Mesendoderm (in vitro differentiated cells): ENCODE results near the gene MFAP2. TPM values are rescaled to one million over a fixed set of nuclear protein-coding genes. Genes with fewer than 3 reads are reported as not detected.

Source experiments
- DNase-seq: peaks from one replicate; pipeline ENCODE4 v3.0.0; 2013
- H2AK5ac ChIP-seq: 2 replicates; pipeline ENCODE4 v1.6.1; 2013; ENCODE audit warnings: low read length, inconsistent platforms
- H2BK120ac ChIP-seq: 2 replicates; pipeline ENCODE4 v1.6.1; 2013; ENCODE audit warnings: low read depth, mild to moderate bottlenecking, low read length, moderate library complexity, mixed read lengths
- H2BK15ac ChIP-seq: replicated peaks from 2 replicates; pipeline ENCODE4 v1.6.1; 2013; ENCODE audit warnings: low read depth, mild to moderate bottlenecking, moderate library complexity
- H2BK5ac ChIP-seq: 2 replicates; pipeline ENCODE4 v1.6.1; 2013; ENCODE audit warnings: low read length, inconsistent platforms
- H3K18ac ChIP-seq: 2 replicates; pipeline ENCODE4 v1.6.1; 2013; ENCODE audit warnings: mild to moderate bottlenecking, low read length, mixed read lengths
- H3K23ac ChIP-seq: one replicate; pipeline ENCODE4 v1.6.1; 2013; ENCODE audit warnings: low read length
- H3K27ac ChIP-seq: 2 replicates; pipeline ENCODE4 v1.5.1; 2013; ENCODE audit warnings: low read depth, mild to moderate bottlenecking, inconsistent platforms, low read length, moderate library complexity
- H3K27me3 ChIP-seq: 2 replicates; pipeline ENCODE4 v1.6.1; 2013; ENCODE audit warnings: low read length, control low read depth, mild to moderate bottlenecking, inconsistent platforms; ENCODE audit not compliant: insufficient read depth, poor library complexity
- H3K36me3 ChIP-seq: 2 replicates; pipeline ENCODE4 v1.6.1; 2013; ENCODE audit warnings: low read length, inconsistent platforms; ENCODE audit not compliant: control insufficient read depth, insufficient read depth
- H3K4ac ChIP-seq: one replicate; pipeline ENCODE4 v1.6.1; 2013; ENCODE audit warnings: low read depth, mild to moderate bottlenecking, low read length, moderate library complexity
- H3K4me1 ChIP-seq: 2 replicates; pipeline ENCODE4 v1.6.1; 2013; ENCODE audit warnings: low read depth, low read length, inconsistent platforms; ENCODE audit not compliant: control insufficient read depth
- H3K4me2 ChIP-seq: 2 replicates; pipeline ENCODE4 v1.6.1; 2013; ENCODE audit warnings: low read length
- H3K4me3 ChIP-seq: 2 replicates; pipeline ENCODE4 v1.5.1; 2013; ENCODE audit warnings: mild to moderate bottlenecking, low read length
- H3K56ac ChIP-seq: one replicate; pipeline ENCODE4 v1.6.1; 2013; ENCODE audit warnings: low read length
- H3K79me1 ChIP-seq: 2 replicates; pipeline ENCODE4 v1.6.1; 2013; ENCODE audit warnings: low read length, inconsistent platforms
- H3K79me2 ChIP-seq: 2 replicates; pipeline ENCODE4 v1.6.1; 2013; ENCODE audit warnings: mild to moderate bottlenecking, low read length; ENCODE audit not compliant: control insufficient read depth, insufficient read depth
- H3K9ac ChIP-seq: 2 replicates; pipeline ENCODE4 v1.6.1; 2013; ENCODE audit warnings: low read length, inconsistent platforms
- H4K5ac ChIP-seq: one replicate; pipeline ENCODE4 v1.6.1; 2013; ENCODE audit warnings: low read length
- H4K8ac ChIP-seq: one replicate; pipeline ENCODE4 v1.6.1; 2013; ENCODE audit warnings: low read depth, mild to moderate bottlenecking, control low read depth, low read length, moderate library complexity
- WGBS: extraction: QIAGEN DNeasy Blood & Tissue Kit; methylation state at CpG from one replicate; pipeline ENCODE4 v1.1.7; 2013; ENCODE audit warnings: low lambda C conversion rate, missing lambda C conversion rate; ENCODE audit not compliant: insufficient coverage; ENCODE audit errors: extremely low coverage; 5-methylcytosine and 5-hydroxymethylcytosine counted together
- polyA plus RNA-seq, 2 experiments: library from polyadenylated mRNA; stranded (reverse); fragments of 200-250 nt; gene quantifications; one replicate each; pipeline ENCODE4 v1.2.3, GENCODE V29; 2013

The MFAP2 gene
- polyA plus RNA-seq (2013, experiment 1 of 2): 137 TPM
- 141 TPM for polyA plus RNA-seq (2013, experiment 2 of 2)

GRCh38 chr1:16980473-16981268 is at the start of gene MFAP2:
MFAP2 (minus strand) TSS chr1:16980620; CDS start chr1:16978273, 2,347 bp downstream.
- H2BK5ac ChIP-seq: no peak within 1 kb of the TSS
- peak within 1 kb of the TSS; percentile 11 for H3K18ac ChIP-seq
- H2BK15ac ChIP-seq: peak within 1 kb of the TSS; percentile 21
- no CpG with 5 or more reads among the region's 53 CpGs for WGBS
- peak within 1 kb of the TSS; percentile 21 for H3K27ac ChIP-seq
- H4K8ac ChIP-seq: peak within 1 kb of the TSS; percentile 16
- peak within 1 kb of the TSS; percentile 79 for H3K4me2 ChIP-seq
- peak within 1 kb of the TSS; percentile 95 for H3K4ac ChIP-seq
- H3K27me3 ChIP-seq: no peaks in the 10 kb centered on the region
- peak; percentile 59 for DNase-seq
- no peak within 1 kb of the TSS for H2AK5ac ChIP-seq
- H3K36me3 ChIP-seq: no peaks in the 10 kb centered on the region
- peaks cover 10% of the 10 kb centered on the region for H3K79me1 ChIP-seq
- peak within 1 kb of the TSS; percentile 95 for H3K4me3 ChIP-seq
- H3K23ac ChIP-seq: no peak within 1 kb of the TSS
- peak within 1 kb of the TSS; percentile 92 for H3K56ac ChIP-seq
- H3K79me2 ChIP-seq: peaks cover 10% of the 10 kb centered on the region
- H4K5ac ChIP-seq: no peak within 1 kb of the TSS
- H3K4me1 ChIP-seq: peaks cover 2% of the 10 kb centered on the region
- peak within 1 kb of the TSS; percentile 90 for H3K9ac ChIP-seq
- H2BK120ac ChIP-seq: no peak within 1 kb of the TSS

GRCh38 chr1:17030206-17030605 is 49.8 kb upstream of the MFAP2 start:
- H3K4me3 ChIP-seq: no peak overlapping the region
- H3K9ac ChIP-seq: no peak overlapping the region
- no peak overlapping the region for H2BK15ac ChIP-seq
- no peaks in the 10 kb centered on the region for H3K79me2 ChIP-seq
- no peak overlapping the region for H3K27ac ChIP-seq
- WGBS: no CpG with 5 or more reads among the region's 4 CpGs
- H4K8ac ChIP-seq: no peak overlapping the region
- H2AK5ac ChIP-seq: no peak overlapping the region
- no peak overlapping the region for H3K4me2 ChIP-seq
- H3K36me3 ChIP-seq: peaks cover 13% of the 10 kb centered on the region
- H2BK5ac ChIP-seq: no peak overlapping the region
- no peaks in the 10 kb centered on the region for H3K4me1 ChIP-seq
- no peak overlapping the region for H2BK120ac ChIP-seq
- H3K56ac ChIP-seq: no peak overlapping the region
- H3K27me3 ChIP-seq: no peaks in the 10 kb centered on the region
- H3K23ac ChIP-seq: no peak overlapping the region
- H3K18ac ChIP-seq: no peak overlapping the region
- no peaks in the 10 kb centered on the region for H3K79me1 ChIP-seq
- no peak overlapping the region for H3K4ac ChIP-seq
- DNase-seq: peak; percentile 51
- H4K5ac ChIP-seq: no peak overlapping the region

- no peak overlapping the region for H3K56ac ChIP-seq
- no peaks in the 10 kb centered on the region for H3K27me3 ChIP-seq
- H4K8ac ChIP-seq: no peak overlapping the region
- no peak overlapping the region for H3K4me2 ChIP-seq
- H3K27ac ChIP-seq: no peak overlapping the region
- no peak overlapping the region for H3K23ac ChIP-seq
- H3K4me1 ChIP-seq: no peaks in the 10 kb centered on the region
- H3K4me3 ChIP-seq: no peak overlapping the region
- H2BK120ac ChIP-seq: no peak overlapping the region
- no peaks in the 10 kb centered on the region for H3K79me2 ChIP-seq
- no peak for DNase-seq
- H3K18ac ChIP-seq: no peak overlapping the region
- no peak overlapping the region for H2BK15ac ChIP-seq
- H3K4ac ChIP-seq: no peak overlapping the region
- peaks cover 15% of the 10 kb centered on the region for H3K36me3 ChIP-seq
- WGBS: no CpG with 5 or more reads among the region's 5 CpGs
- H4K5ac ChIP-seq: no peak overlapping the region
- H3K9ac ChIP-seq: no peak overlapping the region
- no peaks in the 10 kb centered on the region for H3K79me1 ChIP-seq
- H2BK5ac ChIP-seq: no peak overlapping the region
- H2AK5ac ChIP-seq: no peak overlapping the region
Measured at GRCh38 chr1:17028662-17029188, 48.3 kb upstream of the MFAP2 start.

- Histone ChIP-seq H3K79me2 (no peaks in the 10 kb centered on the region), H3K4me1 (no peaks in the 10 kb centered on the region), H3K4ac (no peak overlapping the region), H3K4me2 (no peak overlapping the region), H3K27me3 (no peaks in the 10 kb centered on the region), H2BK15ac (no peak overlapping the region), H4K5ac (no peak overlapping the region), H3K27ac (no peak overlapping the region), H3K4me3 (no peak overlapping the region), H4K8ac (no peak overlapping the region), H3K79me1 (no peaks in the 10 kb centered on the region), H3K9ac (no peak overlapping the region), H2AK5ac (no peak overlapping the region), H3K23ac (no peak overlapping the region), H3K56ac (no peak overlapping the region), H3K36me3 (peaks cover 19% of the 10 kb centered on the region), H2BK120ac (no peak overlapping the region), H3K18ac (no peak overlapping the region), H2BK5ac (no peak overlapping the region)
- no peak for DNase-seq
- WGBS: no CpG with 5 or more reads among the region's 2 CpGs
Measured at GRCh38 chr1:17027900-17028299, 47.5 kb upstream of the MFAP2 start.

- WGBS: no CpG with 5 or more reads among the region's 5 CpGs
Measured at GRCh38 chr1:17027403-17027802, 47.0 kb upstream of the MFAP2 start.

More at GRCh38 chr1:17027403-17027802, 47.0 kb upstream of the MFAP2 start:
- Histone ChIP-seq H4K5ac (no peak overlapping the region), H3K4me2 (no peak overlapping the region), H2BK15ac (no peak overlapping the region), H3K18ac (no peak overlapping the region), H4K8ac (no peak overlapping the region), H3K23ac (no peak overlapping the region), H3K27ac (no peak overlapping the region), H3K36me3 (peaks cover 20% of the 10 kb centered on the region), H3K27me3 (no peaks in the 10 kb centered on the region), H3K56ac (no peak overlapping the region), H3K4me1 (no peaks in the 10 kb centered on the region), H3K4ac (no peak overlapping the region), H2AK5ac (no peak overlapping the region), H3K4me3 (no peak overlapping the region), H3K9ac (no peak overlapping the region), H2BK120ac (no peak overlapping the region), H3K79me2 (no peaks in the 10 kb centered on the region), H2BK5ac (no peak overlapping the region), H3K79me1 (no peaks in the 10 kb centered on the region)
- no peak for DNase-seq
